GM21367 (cell line): ENCODE data around the gene EFNA2.
"Not testable (repeated sequence)": the region's sequence is repeated elsewhere in the genome, so short reads cannot be mapped to it uniquely, and the experiment has no call there.

Experiments
- ATAC-seq: cut with Tn5 transposase; IDR thresholded peaks from one replicate; pipeline ENCODE4 v1.9.1; 2021; ENCODE audit not compliant: unreplicated experiment

Gene EFNA2

GRCh38 chr19:1295169-1296012 is 9.7 kb downstream of the EFNA2 start:
- no peak for ATAC-seq

DNA sequence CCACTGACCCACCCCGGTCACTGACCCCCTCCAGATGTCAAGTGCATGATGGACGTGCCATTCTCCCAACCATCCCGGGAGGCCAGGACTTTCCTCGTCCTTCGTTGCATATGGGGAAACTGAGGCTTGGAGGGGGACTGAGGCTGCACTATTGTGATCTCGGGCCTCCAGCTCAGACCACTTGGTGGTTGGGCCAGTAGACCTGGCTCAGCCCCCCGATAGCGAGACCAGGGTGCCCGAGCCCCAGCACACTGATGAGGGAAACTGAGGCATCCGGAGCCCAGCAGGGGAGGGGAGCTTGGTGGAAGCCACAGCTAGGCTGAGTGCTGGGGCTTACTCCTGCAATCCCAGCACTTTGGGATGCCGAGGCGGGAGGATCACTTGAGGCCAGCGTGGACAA is 10.4 kb downstream of the EFNA2 start:
- ATAC-seq = no peak

- ATAC-seq = no peak
Measured at GRCh38 chr19:1296575-1297271, 11.1 kb downstream of the EFNA2 start.

DNA sequence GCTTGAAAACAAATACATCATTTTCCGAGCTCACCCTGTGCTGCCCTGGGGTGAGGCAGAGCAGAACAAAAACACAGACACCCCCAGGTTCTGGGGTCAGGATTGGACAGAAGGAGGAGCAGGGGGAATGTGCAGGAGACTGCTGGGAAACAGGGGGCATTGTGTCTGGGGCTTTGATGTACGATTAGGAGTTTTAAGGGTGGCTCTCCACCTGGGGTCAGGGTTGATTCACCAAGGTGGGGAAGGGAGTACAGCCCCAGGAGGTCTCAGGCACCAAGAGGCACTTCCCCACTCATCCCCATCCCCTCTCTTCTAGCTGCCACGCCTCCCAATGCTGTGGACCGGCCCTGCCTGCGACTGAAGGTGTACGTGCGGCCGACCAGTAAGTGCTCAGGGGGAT is 12.6 kb downstream of the EFNA2 start:
- ATAC-seq = no peak

GRCh38 chr19:1299801-1300200 is 14.1 kb downstream of the EFNA2 start:
- ATAC-seq = no peak

GRCh38 chr19:1300744-1301490 is 15.2 kb downstream of the EFNA2 start:
- ATAC-seq = no peak

DNA sequence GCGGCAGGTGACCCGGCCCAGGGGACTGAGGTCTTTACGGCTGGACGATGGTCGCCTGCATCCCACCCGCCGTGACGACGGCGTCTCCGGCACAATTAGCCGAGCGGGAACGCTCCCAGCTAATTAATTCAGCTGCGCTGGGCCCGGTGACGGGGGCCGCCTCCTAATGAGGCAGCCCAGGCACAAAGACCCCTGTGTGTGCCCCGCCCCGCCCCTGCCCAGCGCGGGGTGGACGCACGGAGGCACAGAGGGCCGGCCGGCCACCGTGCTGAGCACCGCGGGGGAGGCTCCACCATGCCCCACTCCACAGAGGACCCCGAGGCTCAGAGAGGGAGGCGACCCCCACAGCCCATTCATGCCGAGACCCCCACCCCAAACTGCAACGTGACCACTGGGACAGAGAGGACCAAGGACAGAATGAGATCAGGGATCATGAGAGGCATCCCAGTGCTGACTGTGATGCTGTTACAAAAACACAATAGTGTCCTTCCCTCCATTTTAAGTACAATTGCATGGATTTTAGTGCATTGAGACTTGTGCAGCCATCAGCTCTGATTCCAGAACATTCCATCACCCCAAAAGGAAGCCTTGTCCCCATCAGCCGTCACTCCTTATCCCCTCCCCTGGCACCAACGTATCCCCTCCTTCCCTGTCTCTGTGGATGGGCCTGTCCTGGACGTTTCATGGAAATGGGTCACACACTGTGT is 17.0 kb downstream of the EFNA2 start:
- ATAC-seq = no peak

DNA sequence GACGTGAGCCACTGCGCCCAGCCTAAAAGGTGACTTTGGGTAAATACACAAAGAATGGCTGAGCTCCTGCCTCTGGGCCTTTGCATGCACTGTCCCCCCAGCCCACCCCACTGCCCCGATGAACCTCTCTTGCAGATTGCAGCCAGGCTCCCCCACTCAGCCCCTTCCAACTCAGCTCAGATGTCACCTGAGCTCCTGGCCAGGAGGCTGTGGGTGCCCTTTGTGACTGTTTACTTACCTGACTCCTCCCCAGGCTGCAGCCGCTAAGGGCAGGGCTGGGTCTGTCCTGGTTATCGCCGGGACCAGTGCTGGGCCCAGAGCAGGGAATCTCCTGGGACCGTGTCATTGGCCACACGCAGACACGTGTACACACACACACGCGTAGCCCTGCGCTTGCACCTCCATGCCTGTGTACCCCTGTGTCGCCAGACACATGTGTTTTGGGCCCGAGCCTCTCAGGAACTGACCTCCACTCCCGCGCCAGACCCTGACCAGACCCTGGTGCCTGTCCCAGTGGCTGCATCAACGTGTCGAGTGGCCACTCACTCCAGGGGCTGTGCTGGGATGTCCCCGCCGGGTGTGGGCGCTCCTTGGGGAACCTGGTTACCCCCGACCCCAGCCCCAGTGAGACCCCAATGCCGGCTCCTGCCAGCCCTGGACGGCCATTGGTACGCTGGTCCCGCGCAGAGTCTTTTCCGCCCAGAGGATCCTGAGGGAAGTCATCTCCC is 18.7 kb downstream of the EFNA2 start:
- no peak for ATAC-seq

DNA sequence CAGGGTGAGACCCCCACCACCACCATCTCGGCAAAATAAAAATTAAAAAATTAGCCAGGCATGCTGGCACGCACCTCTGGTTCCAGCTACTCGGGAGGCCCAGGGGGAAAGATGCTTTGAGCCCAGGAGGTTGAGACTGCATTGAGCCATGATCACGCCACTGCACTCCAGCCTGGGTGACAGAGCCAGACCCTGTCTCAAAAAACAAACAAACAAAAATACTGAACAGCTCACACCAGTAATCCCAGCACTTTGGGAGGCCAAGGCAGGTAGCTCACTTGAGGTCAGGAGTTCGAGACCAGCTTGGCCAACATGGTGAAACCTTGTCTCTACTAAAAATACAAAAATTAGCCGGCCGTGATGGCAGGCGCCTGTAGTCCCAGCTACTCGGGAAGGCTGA is 19.7 kb downstream of the EFNA2 start:
- not testable (repeated sequence) for ATAC-seq

DNA sequence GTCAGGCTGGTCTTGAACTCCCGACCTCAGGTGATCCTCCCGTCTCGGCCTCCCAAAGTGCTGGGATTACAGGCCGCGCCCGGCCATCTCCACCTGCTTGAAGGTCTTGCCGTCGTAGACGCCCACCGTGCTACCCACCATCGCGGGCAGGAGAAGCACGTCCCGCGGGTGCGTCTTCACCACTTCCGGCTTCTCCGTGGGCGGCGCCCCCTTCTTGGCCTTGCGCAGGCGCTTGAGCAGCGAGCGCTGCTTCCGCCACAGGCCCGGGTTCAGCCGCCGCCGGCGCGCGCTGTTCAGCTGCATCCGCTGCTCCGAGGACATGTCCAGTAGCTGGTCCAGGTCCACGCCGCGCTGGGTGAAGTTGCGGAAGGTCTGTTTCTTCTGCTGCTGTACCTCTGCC is 21.6 kb downstream of the EFNA2 start:
- ATAC-seq = no peak

DNA sequence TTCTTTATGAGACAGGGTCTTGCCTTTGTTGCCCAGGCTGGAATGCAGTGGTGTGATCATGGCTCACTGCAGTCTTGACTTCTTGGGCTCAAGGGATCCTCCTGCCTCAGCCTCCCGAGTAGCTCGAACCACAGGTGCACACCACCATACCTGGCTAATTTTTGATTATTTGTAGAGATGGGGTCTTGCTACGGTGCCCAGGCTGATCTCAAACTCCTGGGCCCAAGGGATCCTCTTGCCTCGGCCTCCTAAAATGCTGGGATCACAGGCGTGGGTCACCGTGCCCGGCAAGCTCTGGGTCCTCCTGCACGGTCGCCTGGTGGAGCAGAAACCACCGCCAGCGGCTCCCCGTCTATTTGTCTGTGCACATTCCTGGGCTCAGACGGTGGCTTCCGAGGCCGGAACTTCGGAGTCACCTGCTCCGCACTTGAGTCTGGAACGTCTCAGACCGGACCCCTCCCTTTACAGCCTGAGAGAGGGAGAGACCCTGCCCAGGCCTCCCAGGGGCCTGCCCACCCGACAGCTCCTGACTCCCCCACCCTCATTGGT is 22.2 kb downstream of the EFNA2 start:
- no peak for ATAC-seq

- ATAC-seq = no peak
Measured at GRCh38 chr19:1308718-1309117, 23.0 kb downstream of the EFNA2 start.

GRCh38 chr19:1309977-1310852 is 24.5 kb downstream of the EFNA2 start:
- no peak for ATAC-seq

DNA sequence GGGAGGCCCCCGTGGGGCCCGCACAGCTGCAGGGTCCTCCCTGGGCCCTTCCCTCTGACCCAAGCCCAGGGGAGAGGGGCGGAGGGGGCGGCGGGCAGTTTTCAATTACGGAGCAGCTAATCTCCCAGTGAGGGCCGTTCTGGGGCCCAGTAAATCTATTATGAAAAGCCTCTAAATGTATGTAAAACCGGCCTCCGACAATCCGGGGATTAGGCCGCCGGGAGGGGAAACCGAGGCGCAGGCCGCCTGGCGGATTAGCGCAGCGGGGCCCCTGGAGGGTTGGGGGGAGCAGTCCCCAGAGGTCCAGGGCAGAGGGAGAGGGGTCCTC is 25.1 kb downstream of the EFNA2 start:
- ATAC-seq = no peak

- ATAC-seq = no peak
Measured at GRCh38 chr19:1311543-1312091, 25.9 kb downstream of the EFNA2 start.

- ATAC-seq = no peak
Measured at GRCh38 chr19:1312767-1313694, 27.4 kb downstream of the EFNA2 start.

DNA sequence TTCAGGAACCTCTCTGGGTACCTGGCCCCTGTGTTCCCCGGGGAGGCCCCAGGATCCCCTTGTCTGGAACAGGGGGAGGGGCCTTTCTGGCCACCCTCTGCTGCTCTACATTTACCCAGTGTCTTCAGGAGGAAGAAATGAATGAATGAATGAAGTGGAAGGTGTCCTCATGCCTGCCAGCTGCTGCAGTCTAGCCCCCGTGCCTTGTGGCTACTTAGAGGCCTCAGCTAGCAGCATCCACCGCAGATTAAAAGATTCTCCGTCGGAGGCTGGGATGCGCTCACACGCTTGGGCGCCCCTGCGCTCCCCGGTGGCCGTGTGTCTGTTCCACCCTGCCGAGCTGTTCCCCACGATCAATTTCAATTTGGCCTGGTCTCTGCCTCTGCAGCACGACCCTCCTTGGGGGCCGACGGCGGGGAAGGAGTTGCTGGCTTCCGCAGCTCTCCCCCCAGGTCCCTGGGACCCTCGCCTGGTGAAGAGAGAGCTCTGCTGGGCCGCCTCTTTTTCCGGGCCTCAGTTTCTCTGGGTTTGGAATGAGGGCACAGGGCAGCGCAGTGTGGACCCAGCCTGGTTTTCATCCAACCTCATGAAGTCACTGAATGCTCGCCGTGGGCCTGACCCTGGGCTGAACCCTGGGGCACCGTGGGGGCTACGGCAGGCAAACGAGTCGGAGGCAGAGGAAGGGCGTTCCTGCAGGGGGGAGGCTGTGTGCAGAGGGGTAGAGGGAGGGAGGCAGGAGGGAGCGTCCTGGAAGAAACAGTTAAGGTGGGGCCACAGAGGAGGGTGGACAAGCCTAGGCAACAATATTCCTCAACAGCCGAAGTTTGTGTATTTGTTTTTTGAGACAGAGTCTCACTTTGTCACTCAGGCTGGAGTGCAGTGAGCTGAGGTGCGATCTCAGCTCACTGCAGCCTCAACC is 28.3 kb downstream of the EFNA2 start:
- no peak for ATAC-seq
